Type B pancreatic cell (in vitro differentiated cells): Measurements from ENCODE around the gene PLCB2. TPM values are rescaled to one million over a fixed set of nuclear protein-coding genes. Genes with fewer than 3 reads are reported as not detected.

ENCODE experiments used
- DNase-seq: peaks from one replicate; pipeline ENCODE4 v3.0.0; 2021; ENCODE audit warnings: mixed read lengths; ENCODE audit not compliant: unreplicated experiment; ENCODE audit errors: extremely low spot score
- H3K27ac Mint-ChIP-seq: 2 replicates; pipeline ENCODE4 v1.8.0; 2021; ENCODE audit warnings: mild to moderate bottlenecking, mixed read lengths
- H3K27me3 Mint-ChIP-seq: 2 replicates; pipeline ENCODE4 v1.8.0; 2021; ENCODE audit warnings: mixed read lengths
- H3K36me3 Mint-ChIP-seq: 2 replicates; pipeline ENCODE4 v1.8.0; 2021; ENCODE audit warnings: mixed read lengths
- H3K4me1 Mint-ChIP-seq: one replicate; pipeline ENCODE4 v1.8.0; 2021; ENCODE audit warnings: mixed read lengths; ENCODE audit not compliant: unreplicated experiment
- H3K4me3 Mint-ChIP-seq: 2 replicates; pipeline ENCODE4 v1.8.0; 2021; ENCODE audit warnings: mild to moderate bottlenecking, mixed read lengths
- H3K9me3 Mint-ChIP-seq: 2 replicates; pipeline ENCODE4 v1.8.0; 2021; ENCODE audit warnings: mixed read lengths
- total RNA-seq: library from RNA; stranded (reverse); gene quantifications from 2 replicates; pipeline ENCODE4 v1.2.1, GENCODE V29; 2021; ENCODE audit warnings: low replicate concordance
- TF ChIP-seq, protein P1 (sequence below): fragments of 200-600 bp; sonication (generic); conservative IDR thresholded peaks from 2 replicates; pipeline ENCODE4 v1.5.0; 2021; ENCODE audit warnings: antibody characterized with exemption, mild to moderate bottlenecking

The PLCB2 gene
- total RNA-seq, 1 donor from 2014 or later, result 5.8 TPM

DNA sequence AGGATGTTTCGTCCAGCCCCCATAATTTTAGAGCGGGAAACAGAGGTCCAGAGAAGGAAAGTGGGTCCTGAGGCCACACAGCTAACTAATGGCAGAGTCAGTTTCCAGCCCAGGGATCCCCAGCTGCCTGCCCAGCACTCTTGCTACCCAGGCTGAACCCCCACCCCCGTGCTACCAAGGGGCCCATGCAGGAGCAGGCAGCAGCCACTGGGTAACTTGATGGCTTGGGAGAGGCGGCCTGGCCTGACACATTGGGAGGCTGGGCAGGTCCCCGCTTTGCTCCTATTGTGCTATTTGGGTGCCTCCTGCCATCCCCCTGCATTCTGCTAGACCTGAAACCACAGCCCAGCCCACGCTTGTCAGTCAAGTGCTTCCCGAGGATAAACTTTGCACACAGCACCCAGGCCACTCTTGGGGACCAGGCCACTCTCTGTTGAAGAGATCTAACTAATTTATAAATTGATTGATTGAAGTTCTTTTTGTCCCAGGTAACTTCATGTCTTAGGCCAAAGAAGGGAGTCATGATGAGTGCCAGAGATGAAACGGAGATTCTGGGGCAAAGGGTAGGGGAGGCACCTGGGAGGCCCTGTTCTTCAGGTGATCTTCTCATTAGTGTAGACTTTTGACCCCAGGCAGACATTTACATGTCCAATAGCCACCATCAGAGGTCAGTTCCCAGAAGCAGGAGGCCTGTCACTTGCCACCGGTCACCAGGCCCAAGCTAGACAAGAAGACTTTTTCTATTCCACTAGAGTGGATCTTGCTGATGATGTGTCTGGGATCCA is 61.9 kb downstream of the PLCB2 start:
- DNase-seq, result no peak

DNA sequence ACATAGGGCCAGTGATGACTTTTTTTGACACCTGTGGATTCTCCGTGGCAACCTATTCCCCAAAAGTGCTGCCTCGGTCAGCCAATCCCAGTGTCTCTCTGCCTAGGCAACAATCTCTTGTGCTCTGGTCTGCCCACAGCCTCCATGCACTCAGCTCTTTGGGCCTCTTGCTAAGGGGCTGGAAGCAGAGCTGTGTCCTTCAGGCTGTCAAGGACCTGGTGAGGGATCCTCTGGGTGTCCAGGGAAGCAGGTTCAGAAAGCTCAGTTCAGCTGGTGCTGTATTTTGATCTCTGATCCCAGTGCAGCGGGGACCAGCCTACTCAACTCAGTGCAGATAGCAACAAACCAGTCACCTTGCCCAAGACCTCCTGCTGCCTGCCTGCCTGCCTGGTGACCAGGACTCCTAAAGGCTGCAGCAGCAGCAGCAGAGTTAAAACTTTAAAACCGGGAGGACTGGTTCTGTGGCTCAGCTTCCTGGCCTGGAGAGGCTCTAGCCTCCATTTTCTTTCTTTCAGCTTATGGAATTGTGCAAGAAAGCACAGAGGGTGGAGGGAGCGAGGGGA is 62.7 kb downstream of the PLCB2 start:
- no peaks in the 10 kb centered on the region for H3K9me3 Mint-ChIP-seq
- peak overlapping the region; percentile 67 for H3K4me3 Mint-ChIP-seq
- peak overlapping the region; percentile 72 for H3K27ac Mint-ChIP-seq
- H3K36me3 Mint-ChIP-seq, result no peaks in the 10 kb centered on the region
- TF ChIP-seq, protein P1, sequence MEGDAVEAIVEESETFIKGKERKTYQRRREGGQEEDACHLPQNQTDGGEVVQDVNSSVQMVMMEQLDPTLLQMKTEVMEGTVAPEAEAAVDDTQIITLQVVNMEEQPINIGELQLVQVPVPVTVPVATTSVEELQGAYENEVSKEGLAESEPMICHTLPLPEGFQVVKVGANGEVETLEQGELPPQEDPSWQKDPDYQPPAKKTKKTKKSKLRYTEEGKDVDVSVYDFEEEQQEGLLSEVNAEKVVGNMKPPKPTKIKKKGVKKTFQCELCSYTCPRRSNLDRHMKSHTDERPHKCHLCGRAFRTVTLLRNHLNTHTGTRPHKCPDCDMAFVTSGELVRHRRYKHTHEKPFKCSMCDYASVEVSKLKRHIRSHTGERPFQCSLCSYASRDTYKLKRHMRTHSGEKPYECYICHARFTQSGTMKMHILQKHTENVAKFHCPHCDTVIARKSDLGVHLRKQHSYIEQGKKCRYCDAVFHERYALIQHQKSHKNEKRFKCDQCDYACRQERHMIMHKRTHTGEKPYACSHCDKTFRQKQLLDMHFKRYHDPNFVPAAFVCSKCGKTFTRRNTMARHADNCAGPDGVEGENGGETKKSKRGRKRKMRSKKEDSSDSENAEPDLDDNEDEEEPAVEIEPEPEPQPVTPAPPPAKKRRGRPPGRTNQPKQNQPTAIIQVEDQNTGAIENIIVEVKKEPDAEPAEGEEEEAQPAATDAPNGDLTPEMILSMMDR, result no peak
- H3K4me1 Mint-ChIP-seq, result peaks cover 10% of the 10 kb centered on the region
- DNase-seq, result peak; percentile 24
- peaks cover 9% of the 10 kb centered on the region for H3K27me3 Mint-ChIP-seq

More for the DNA sequence above, 61.9 kb downstream of the PLCB2 start:
- Mint-ChIP-seq H3K4me1 (peaks cover 10% of the 10 kb centered on the region), H3K36me3 (no peaks in the 10 kb centered on the region), H3K27ac (peak overlapping the region; percentile 72), H3K9me3 (no peaks in the 10 kb centered on the region), H3K27me3 (peaks cover 14% of the 10 kb centered on the region), H3K4me3 (no peak overlapping the region)
- TF ChIP-seq, protein P1, result no peak

DNA sequence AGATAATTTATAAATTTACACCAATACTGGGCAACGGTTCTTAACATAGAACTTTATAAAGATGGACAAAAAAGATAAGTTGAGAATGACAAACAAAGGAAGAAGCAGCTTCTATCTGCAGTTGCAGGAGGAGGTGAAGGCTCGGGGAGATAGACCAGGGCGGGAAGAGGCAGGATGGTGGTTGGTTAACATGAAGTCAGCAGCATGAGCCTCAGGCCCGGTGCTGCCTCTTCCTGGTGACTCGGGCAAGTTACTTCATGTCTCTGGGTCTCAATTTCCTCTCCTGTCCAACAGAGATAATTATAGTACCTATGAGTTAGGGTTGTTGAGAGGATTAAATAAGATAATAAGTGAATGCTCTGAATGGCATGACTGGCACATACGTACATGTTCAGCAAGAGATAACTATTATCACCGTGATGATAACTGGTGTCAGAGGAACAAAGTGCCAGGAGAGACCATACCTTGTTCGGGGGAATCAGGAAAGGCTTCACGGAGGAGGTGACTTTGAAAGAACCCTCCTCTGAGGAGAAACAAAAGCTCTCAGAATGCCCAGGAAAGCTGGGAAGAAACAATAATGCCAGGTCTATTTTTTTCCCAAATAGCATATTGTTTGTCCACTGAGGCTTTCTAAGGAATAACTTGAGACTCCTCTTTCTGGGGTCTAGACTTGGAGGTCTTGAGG is 64.5 kb downstream of the PLCB2 start:
- H3K9me3 Mint-ChIP-seq, result no peaks in the 10 kb centered on the region
- no peak overlapping the region for H3K27ac Mint-ChIP-seq
- peaks cover 16% of the 10 kb centered on the region for H3K4me1 Mint-ChIP-seq
- H3K36me3 Mint-ChIP-seq, result no peaks in the 10 kb centered on the region
- TF ChIP-seq, protein P1, result no peak
- peaks cover 7% of the 10 kb centered on the region for H3K27me3 Mint-ChIP-seq
- H3K4me3 Mint-ChIP-seq, result no peak overlapping the region
- no peak for DNase-seq

DNA sequence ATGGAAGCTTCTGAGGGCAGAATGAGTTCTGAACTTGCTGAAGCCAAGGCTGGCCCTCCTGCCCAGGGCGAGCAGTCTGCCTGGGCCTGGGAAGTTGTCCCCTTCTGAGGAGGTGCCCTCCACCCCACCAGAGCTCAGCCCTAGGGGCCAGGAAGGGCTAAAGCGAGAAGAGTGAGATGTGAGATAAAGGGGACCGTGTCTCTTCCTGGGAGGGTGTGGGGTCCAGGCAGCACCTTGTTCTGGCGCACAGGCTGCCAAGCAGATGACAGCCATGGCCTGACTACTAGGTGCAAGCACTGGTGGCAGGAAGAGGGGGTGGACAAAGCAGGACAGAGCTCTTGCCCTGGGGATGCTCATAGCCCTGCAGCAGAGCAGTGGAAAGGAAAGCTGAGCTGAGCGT is 65.1 kb downstream of the PLCB2 start:
- Mint-ChIP-seq H3K4me3 (no peak overlapping the region), H3K27me3 (peaks cover 13% of the 10 kb centered on the region), H3K27ac (no peak overlapping the region), H3K4me1 (peaks cover 16% of the 10 kb centered on the region), H3K36me3 (no peaks in the 10 kb centered on the region), H3K9me3 (no peaks in the 10 kb centered on the region)
- no peak for DNase-seq
- TF ChIP-seq, protein P1, result no peak

DNA sequence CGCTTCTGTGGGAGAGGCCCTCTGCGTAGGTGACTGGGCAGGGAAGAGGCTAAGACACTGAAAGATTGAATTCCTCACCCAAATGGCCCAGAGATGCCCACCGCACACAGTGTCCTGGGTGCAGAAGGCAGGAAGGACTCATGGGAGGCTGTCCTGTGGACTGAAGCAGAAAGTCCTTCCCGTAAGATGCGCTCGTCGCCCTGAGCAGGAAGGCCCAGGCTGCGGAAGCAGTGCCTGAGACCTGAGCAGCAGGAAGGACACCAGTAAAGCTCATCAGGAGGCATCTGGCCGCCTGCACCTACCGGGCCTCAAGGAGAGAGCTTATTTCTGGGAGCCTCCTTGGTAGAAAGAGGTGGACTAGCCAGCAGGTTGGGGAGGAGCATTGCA is 65.5 kb downstream of the PLCB2 start:
- H3K27me3 Mint-ChIP-seq, result peaks cover 13% of the 10 kb centered on the region
- no peak overlapping the region for H3K4me3 Mint-ChIP-seq
- H3K27ac Mint-ChIP-seq, result no peak overlapping the region
- H3K4me1 Mint-ChIP-seq, result peaks cover 16% of the 10 kb centered on the region
- TF ChIP-seq, protein P1, result no peak
- H3K36me3 Mint-ChIP-seq, result no peaks in the 10 kb centered on the region
- no peak for DNase-seq
- no peaks in the 10 kb centered on the region for H3K9me3 Mint-ChIP-seq
